ENCODE measurements around the gene MAVS. TPM values are rescaled to one million over a fixed set of nuclear protein-coding genes. Genes with fewer than 3 reads are reported as not detected.
A peak's percentile ranks its signal among the peaks of the same experiment; 100 is the strongest.
"Not testable (repeated sequence)": the region's sequence is repeated elsewhere in the genome, so short reads cannot be mapped to it uniquely, and the experiment has no call there.

The MAVS gene
- polyA plus RNA-seq, 6 donors from 2014 or later, result 2.6 to 9.9 (median 3.2) TPM

DNA sequence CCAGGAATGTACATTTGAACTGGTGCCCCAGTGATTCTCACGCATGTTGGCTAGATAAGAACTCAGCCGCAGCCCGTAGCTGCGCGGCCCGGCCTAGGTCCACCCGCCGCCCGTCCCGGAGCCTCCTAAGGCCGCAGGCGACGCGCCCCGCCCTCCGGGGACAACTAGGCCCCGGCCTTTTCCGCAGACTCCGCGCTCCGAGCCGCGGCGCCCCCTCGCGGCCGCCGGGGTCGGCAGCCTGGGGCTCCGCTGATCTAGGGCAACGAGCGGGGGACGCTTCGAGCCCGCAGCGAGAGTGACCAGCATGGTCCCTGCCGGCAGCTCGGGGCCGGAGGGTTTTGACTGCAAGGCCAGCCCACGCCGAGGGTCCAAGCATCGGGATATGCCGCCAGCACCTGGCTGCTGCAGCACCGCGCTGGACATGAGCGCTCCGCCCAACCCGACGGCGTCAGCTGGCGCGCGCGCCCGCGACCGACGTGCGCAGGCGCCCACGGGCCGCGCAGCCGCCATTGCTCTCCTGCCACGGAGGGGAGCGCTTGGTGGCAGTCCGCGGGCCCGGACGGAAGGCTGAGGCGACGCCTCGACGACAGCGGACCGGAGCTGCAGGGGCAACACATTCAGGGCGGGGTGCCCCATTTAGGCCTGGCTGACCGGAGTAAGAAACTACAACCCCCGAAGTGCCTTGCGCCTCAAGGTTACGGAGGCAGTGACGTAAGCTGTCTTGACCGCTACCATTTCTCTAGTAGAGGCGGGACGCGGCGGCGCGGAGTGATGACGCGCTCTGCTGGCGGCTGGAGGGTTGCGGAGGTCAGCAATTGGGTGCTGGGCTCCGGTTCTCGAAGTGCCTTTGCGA is 26.4 kb upstream of the MAVS start, which contains the start of gene AP5S1:
Gene AP5S1 (plus strand): TSS at position 500 of the 853 bp plus-strand sequence. CDS start 1,571 bp downstream, outside the sequence.
- Mint-ChIP-seq H3K27me3 (peaks cover 0 to 7% (median 0%) of the 10 kb centered on the region in 3 donors), H3K27ac (peak within 1 kb of the TSS; percentile 96 to 99 (median 99)), H3K36me3 (no peaks in the 10 kb centered on the region), H3K4me3 (peak within 1 kb of the TSS; percentile 86 to 96 (median 96)), H3K9me3 (no peaks in the 10 kb centered on the region), H3K4me1 (peaks cover 8 to 30% (median 22%) of the 10 kb centered on the region in 3 donors)
- ATAC-seq (ENCODE audit: low read depth in 2 of 2) (peak; percentile 82 to 84), DNase-seq (peak; percentile 95)

DNA sequence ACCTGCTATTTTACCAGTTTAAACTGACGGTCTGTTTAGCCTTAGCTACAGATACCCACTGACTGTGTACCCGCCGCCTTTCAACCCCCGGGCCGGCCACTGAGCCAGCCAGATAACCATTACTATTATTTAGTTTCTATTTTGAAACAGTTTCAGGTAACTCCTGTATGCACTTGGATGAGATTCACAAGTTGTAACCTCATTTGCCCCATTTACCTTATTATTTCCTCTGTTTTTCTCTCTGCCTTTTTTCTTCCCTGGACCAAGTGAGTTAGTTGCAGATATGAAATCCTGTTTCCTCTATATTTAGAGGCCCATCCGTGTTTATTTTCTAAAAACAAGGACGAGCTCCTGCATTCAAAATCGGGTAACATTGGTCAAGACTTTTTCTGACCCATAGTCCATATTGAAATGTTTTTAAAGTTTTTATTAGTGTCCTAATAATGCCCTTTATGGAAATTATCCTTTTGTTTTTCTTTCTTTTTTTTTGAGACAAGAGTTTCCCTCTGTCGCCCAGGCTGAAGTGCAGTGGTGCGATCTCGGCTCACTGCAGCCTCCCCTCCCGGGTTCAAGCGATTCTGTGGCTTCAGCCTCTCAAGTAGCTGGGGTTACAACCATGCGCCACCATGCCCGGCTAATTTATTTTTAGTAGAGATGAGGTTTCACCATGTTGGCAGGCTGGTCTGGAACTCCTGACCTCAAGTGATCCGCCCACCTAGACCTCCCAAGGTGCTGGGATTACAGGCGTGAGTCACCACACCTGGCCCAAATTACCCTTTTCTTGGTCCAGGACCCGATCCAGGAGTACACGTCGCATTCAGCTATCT is 25.5 kb upstream of the MAVS start:
- peaks cover 0 to 6% (median 0%) of the 10 kb centered on the region in 3 donors for H3K27me3 Mint-ChIP-seq
- H3K27ac Mint-ChIP-seq, result peak overlapping the region; percentile 96 to 99 (median 99)
- peak overlapping the region; percentile 86 to 96 (median 96) for H3K4me3 Mint-ChIP-seq
- peaks cover 8 to 32% (median 22%) of the 10 kb centered on the region in 3 donors for H3K4me1 Mint-ChIP-seq
- H3K36me3 Mint-ChIP-seq, result no peaks in the 10 kb centered on the region
- no peaks in the 10 kb centered on the region for H3K9me3 Mint-ChIP-seq
- ATAC-seq (ENCODE audit: low read depth in 2 of 2) (peak in 1 of 2 donors; percentile 14), DNase-seq (no peak)

DNA sequence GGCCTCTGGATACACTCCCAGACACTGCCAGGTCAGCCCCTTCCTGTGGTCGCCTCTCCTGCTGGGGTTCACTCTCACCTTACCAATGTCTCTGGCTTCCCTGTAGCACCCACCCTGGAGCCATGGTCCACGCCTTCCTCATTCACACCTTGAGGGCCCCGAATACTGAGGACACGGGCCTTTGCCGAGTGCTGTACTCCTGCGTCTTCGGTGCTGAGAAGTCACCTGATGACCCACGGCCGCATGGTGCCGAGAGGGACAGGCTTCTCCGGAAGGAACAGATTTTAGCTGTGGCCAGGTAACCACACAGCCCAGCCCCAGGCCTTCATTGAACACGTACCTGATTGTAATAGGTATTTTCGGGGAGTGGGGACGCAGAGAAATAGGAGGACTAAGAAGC is 24.6 kb upstream of the MAVS start:
- peak overlapping the region in 5 of 6 donors; percentile 67 to 99 (median 79) for H3K27ac Mint-ChIP-seq
- H3K9me3 Mint-ChIP-seq, result no peaks in the 10 kb centered on the region
- peaks cover 16 to 41% (median 29%) of the 10 kb centered on the region in 3 donors for H3K4me1 Mint-ChIP-seq
- H3K27me3 Mint-ChIP-seq, result no peaks in the 10 kb centered on the region
- DNase-seq, result no peak
- H3K4me3 Mint-ChIP-seq, result peak overlapping the region; percentile 76 to 96 (median 95)
- no peaks in the 10 kb centered on the region for H3K36me3 Mint-ChIP-seq
- ATAC-seq (ENCODE audit: low read depth in 2 of 2), result no peak

DNA sequence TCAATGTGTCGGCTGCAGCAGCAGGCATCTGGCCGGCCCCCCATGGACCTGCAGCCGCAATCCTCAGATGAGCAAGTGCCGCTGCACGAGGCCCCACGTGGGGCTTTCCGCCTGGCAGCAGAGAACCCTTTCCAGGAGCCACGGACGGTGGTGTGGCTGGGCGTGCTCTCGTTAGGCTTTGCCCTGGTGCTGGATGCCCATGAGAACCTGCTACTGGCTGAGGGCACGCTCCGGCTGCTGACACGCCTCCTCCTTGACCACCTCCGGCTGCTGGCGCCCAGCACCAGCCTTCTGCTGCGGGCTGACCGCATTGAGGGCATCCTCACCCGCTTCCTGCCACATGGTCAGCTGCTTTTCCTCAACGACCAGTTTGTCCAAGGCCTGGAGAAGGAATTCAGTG is 22.8 kb upstream of the MAVS start:
- DNase-seq, result no peak
- Mint-ChIP-seq H3K27me3 (no peaks in the 10 kb centered on the region), H3K9me3 (no peaks in the 10 kb centered on the region), H3K27ac (no peak overlapping the region), H3K4me3 (no peak overlapping the region), H3K36me3 (no peaks in the 10 kb centered on the region), H3K4me1 (peaks cover 16 to 35% (median 27%) of the 10 kb centered on the region in 3 donors)
- no peak for ATAC-seq (ENCODE audit: low read depth in 2 of 2)

DNA sequence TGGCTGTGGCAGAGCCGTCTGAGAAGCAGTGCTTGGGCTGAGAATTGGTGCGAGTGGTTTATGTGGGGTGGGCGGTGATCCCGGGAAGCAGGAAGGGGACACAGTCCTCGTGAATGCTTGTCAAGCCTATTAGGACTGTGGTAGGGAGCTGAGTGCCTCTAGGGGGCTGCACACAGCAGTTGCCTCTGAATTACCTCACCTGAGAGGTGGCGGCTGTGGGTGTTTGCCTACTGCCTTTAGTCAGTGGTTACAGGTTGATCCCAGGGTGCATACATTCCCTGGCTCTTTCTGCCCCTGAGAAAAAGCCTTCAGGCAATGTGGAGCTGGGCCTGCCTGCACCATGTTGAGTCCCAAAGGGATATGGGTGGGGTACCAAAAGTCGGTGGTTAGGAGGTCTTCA is 21.1 kb upstream of the MAVS start:
- H3K27ac Mint-ChIP-seq, result peak overlapping the region in 2 of 6 donors; percentile 39 to 45
- H3K27me3 Mint-ChIP-seq, result no peaks in the 10 kb centered on the region
- peak overlapping the region in 2 of 8 donors; percentile 41 to 45 for H3K4me3 Mint-ChIP-seq
- no peaks in the 10 kb centered on the region for H3K36me3 Mint-ChIP-seq
- ATAC-seq (ENCODE audit: low read depth in 2 of 2) (no peak), DNase-seq (no peak)
- no peaks in the 10 kb centered on the region for H3K9me3 Mint-ChIP-seq
- H3K4me1 Mint-ChIP-seq, result peaks cover 16 to 25% (median 17%) of the 10 kb centered on the region in 3 donors

DNA sequence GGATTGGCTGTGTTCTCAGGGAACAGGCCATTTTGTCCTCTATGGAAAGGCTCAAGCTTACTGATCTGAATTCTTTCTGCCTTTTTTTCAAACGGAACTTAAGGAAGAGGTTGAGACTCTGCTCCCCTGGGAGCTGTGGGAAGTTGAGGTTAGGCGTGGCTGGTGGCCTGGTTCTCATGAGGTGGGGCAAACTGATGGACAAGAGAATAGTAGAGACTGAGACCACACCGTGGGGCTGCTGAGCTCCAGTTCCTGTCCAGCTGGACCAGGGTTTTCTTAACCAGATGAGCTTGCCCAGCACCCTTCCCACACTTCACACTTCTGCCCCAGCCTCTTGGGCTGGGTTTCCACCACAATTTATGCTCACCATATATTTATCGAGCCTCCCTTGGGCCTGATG is 20.2 kb upstream of the MAVS start:
- ATAC-seq (ENCODE audit: low read depth in 2 of 2) (no peak), DNase-seq (no peak)
- H3K27me3 Mint-ChIP-seq, result no peaks in the 10 kb centered on the region
- no peaks in the 10 kb centered on the region for H3K9me3 Mint-ChIP-seq
- no peaks in the 10 kb centered on the region for H3K36me3 Mint-ChIP-seq
- peak overlapping the region in 2 of 8 donors; percentile 5 to 41 for H3K4me3 Mint-ChIP-seq
- peak overlapping the region in 2 of 6 donors; percentile 36 to 67 for H3K27ac Mint-ChIP-seq
- peaks cover 12 to 17% (median 13%) of the 10 kb centered on the region in 3 donors for H3K4me1 Mint-ChIP-seq

DNA sequence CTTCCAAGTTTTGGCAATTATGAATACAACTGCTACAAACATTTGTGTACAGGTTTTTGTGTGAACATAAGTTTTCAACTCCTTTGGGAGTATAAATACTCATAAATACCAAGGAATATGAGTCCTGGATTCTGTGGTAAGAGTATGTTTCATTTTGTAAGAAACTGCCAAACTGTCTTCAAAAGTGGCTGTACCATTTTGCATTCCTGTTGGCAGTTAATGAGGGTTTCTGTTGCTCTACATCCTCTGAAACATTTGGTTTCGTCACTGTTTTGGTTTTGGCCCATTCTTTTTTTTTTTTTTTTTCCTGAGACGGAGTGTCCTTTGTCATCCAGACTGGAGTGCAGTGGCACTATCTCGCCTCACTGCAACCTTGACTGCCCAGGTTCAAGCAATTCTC is 17.8 kb upstream of the MAVS start:
- Mint-ChIP-seq H3K27me3 (no peaks in the 10 kb centered on the region), H3K36me3 (no peaks in the 10 kb centered on the region), H3K4me3 (no peak overlapping the region), H3K9me3 (no peaks in the 10 kb centered on the region), H3K4me1 (peaks cover 7 to 11% (median 7%) of the 10 kb centered on the region in 3 donors), H3K27ac (no peak overlapping the region)
- DNase-seq (no peak), ATAC-seq (ENCODE audit: low read depth in 2 of 2) (no peak)

DNA sequence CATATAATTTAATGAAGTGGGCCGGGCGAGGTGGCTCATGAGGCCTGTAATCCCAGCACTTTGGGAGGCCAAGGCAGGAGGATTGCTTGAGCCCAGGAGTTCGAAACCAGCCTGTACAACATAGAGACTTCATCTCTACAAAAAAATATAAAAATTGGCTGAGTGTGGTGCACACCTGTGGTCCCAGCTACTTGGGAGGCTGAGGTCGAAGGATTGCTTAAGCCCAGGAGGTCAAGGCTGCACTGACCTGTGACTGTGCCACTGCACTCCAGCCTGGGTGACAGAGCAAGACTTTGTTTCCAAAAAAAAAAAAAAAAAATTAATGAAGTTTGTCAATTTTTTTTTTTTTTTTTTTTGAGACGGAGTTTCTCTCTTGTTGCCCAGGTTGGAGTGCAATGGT is 16.7 kb upstream of the MAVS start:
- H3K27me3 Mint-ChIP-seq; H3K9me3 Mint-ChIP-seq; H3K36me3 Mint-ChIP-seq; DNase-seq; H3K4me3 Mint-ChIP-seq; H3K27ac Mint-ChIP-seq; ATAC-seq (ENCODE audit: low read depth in 2 of 2): not testable (repeated sequence)
- H3K4me1 Mint-ChIP-seq, result peaks cover 7 to 11% (median 7%) of the 10 kb centered on the region in 3 donors

DNA sequence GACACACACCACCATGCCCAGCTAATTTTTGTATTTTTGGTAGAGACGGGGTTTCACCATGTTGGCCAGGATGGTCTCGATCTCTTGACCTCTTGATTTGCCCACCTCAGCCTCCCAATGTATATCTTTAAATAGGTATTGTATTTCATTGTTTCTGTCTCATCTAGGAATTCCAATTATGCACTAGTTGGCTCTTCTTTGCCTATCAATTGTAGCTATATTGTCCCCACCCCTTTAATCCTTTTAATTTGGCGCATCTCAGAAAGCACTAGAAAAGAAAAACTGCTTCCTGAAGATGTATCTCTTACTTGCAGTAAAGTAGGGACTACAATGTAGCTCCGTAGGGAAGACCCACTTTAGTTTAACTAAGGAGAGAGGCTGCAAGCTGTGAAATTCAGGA is 10.5 kb upstream of the MAVS start:
- ATAC-seq (ENCODE audit: low read depth in 2 of 2) (no peak), DNase-seq (no peak)
- no peaks in the 10 kb centered on the region for H3K9me3 Mint-ChIP-seq
- H3K27ac Mint-ChIP-seq, result no peak overlapping the region
- no peak overlapping the region for H3K4me3 Mint-ChIP-seq
- H3K27me3 Mint-ChIP-seq, result no peaks in the 10 kb centered on the region
- no peaks in the 10 kb centered on the region for H3K36me3 Mint-ChIP-seq
- H3K4me1 Mint-ChIP-seq, result peaks cover 0 to 4% (median 2%) of the 10 kb centered on the region in 3 donors

DNA sequence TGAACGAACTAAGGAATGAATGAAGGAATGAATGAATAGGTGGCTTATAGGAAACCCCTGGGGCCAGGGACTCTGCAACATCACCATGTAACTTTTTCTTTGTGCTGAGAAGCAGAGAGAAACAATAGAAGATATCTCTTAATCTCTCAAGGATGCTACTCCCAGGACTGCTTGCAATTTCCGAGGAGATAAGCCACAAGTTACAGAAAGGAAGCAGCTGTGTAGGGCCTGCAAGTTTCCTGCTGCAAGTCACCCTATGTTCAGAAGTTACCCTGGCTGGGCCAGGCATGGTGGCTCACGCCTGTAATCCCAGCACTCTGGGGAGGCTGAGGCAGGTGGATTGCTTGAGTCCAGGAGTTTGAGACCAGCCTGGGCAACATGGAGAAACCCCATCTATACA is 7.3 kb upstream of the MAVS start:
- Mint-ChIP-seq H3K27ac (no peak overlapping the region), H3K36me3 (no peaks in the 10 kb centered on the region), H3K4me3 (no peak overlapping the region), H3K4me1 (peaks cover 0 to 4% (median 2%) of the 10 kb centered on the region in 3 donors), H3K9me3 (no peaks in the 10 kb centered on the region), H3K27me3 (no peaks in the 10 kb centered on the region)
- DNase-seq (no peak), ATAC-seq (ENCODE audit: low read depth in 2 of 2) (no peak)

DNA sequence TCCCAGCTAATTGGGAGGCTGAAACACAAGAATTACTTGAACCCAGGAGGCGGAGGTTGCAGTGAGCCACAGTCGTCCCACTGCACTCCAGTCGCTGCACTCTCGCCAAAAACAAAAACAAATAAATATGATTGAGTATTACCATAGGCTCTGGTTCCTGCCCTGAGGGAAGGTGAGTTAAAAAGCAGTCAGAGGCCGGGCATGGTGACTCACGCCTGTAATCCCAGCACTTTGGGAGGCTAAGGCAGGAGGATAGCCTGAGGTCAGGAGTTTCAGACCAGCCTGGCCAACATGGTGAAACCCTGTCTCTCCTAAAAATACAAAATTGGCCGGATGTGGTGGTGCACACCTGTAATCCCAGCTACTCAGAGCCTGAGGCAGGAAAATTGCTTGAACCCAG is 6.4 kb upstream of the MAVS start:
- not testable (repeated sequence) for DNase-seq; ATAC-seq (ENCODE audit: low read depth in 2 of 2); H3K27ac Mint-ChIP-seq; H3K4me3 Mint-ChIP-seq; H3K36me3 Mint-ChIP-seq; H3K27me3 Mint-ChIP-seq; H3K4me1 Mint-ChIP-seq; H3K9me3 Mint-ChIP-seq

DNA sequence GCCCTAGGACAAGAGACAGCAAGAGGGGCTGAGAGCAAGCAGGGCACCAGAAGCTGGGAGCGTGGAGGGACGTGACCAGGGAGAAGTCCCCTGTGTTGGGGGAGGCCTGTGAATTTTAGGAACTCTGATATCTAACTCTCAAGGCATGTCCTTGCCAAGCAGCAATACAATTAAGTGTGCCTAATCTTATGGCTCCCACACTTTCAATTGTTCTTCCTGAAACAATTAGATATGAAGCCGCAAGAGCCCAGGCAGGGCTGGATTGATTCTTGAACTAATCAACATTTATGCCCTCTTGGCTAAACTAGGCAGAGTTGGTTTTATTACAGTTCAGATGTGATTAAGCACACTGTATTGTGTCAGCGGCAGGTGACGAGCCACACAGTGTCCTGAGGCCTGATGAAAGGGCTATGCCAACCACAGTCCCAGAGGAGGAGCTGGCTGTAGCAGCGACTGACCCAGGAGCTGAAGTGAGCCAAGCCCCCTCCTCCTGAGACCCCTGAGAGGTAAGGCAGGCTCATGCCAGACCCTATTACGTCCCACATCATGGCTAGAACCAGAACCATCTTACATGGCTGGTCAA is 4.2 kb upstream of the MAVS start:
- Mint-ChIP-seq H3K4me3 (peak overlapping the region in 3 of 8 donors; percentile 2 to 54 (median 5)), H3K27me3 (no peaks in the 10 kb centered on the region), H3K36me3 (no peaks in the 10 kb centered on the region), H3K9me3 (no peaks in the 10 kb centered on the region), H3K4me1 (peaks cover 2 to 17% (median 7%) of the 10 kb centered on the region in 3 donors), H3K27ac (no peak overlapping the region)
- ATAC-seq (ENCODE audit: low read depth in 2 of 2), result no peak
- DNase-seq, result no peak

DNA sequence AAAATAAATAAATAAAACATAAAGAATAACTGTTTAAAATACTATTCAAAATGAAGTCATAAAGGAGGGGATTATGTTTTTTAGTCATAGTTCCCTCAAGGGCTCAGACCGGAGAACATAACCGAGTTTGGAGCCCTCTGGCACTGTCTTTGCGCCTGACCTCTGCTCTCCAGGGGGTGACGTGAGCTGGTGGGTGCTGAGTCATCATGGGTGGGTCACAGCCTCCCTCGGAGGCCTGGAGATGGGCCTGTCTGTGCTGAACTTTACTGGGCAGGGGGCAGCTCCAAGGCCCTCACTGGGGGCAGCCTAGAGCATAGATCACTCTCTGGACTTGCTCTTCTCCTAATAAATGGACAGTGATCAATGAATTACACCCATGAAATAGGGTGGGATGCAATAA is 3.1 kb upstream of the MAVS start:
- H3K36me3 Mint-ChIP-seq, result no peaks in the 10 kb centered on the region
- no peaks in the 10 kb centered on the region for H3K9me3 Mint-ChIP-seq
- H3K4me1 Mint-ChIP-seq, result peaks cover 10 to 27% (median 10%) of the 10 kb centered on the region in 3 donors
- H3K4me3 Mint-ChIP-seq, result no peak overlapping the region
- ATAC-seq (ENCODE audit: low read depth in 2 of 2) (no peak), DNase-seq (no peak)
- H3K27me3 Mint-ChIP-seq, result no peaks in the 10 kb centered on the region
- no peak overlapping the region for H3K27ac Mint-ChIP-seq
